Kidney epithelial cell (primary cell): ENCODE measurements around the gene NRG2. TPM values are rescaled to one million over a fixed set of nuclear protein-coding genes. Genes with fewer than 3 reads are reported as not detected.

ENCODE experiments used
- DNase-seq: peaks from one replicate; pipeline ENCODE4 v3.0.0-alpha.2; 2010; ENCODE audit warnings: low read depth
- H3K27me3 ChIP-seq: 2 replicates; pipeline ENCODE4 v1.6.0; 2011; ENCODE audit warnings: low read length; ENCODE audit not compliant: control insufficient read depth, insufficient read depth
- H3K36me3 ChIP-seq: 2 replicates; pipeline ENCODE4 v1.5.1; 2011; ENCODE audit warnings: low read length; ENCODE audit not compliant: control insufficient read depth, insufficient read depth
- H3K4me3 ChIP-seq: 2 replicates; pipeline ENCODE4 v1.5.1; 2011; ENCODE audit warnings: low read depth, mild to moderate bottlenecking, control low read depth, low read length
- CTCF ChIP-seq: IDR thresholded peaks from 2 replicates; pipeline ENCODE4 v1.5.1; 2011; ENCODE audit warnings: mild to moderate bottlenecking, moderate library complexity, low read length, control low read depth, inconsistent platforms; ENCODE audit not compliant: insufficient read depth, poor library complexity, severe bottlenecking
- total RNA-seq: library from RNA; depleted of rRNA; stranded (reverse); fragments of >200 nt; gene quantifications from 2 replicates; pipeline ENCODE4 v1.2.3, GENCODE V29; 2015

The NRG2 gene
- total RNA-seq, 1 donor from 2014 or later: not detected

- no peaks in the 10 kb centered on the region for H3K36me3 ChIP-seq
- peaks cover 8% of the 10 kb centered on the region for H3K27me3 ChIP-seq
- TF ChIP-seq CTCF: no peak
- H3K4me3 ChIP-seq: no peak overlapping the region
- no peak for DNase-seq
Measured at GRCh38 chr5:139966856-139967255, 76.2 kb downstream of the NRG2 start.

DNA sequence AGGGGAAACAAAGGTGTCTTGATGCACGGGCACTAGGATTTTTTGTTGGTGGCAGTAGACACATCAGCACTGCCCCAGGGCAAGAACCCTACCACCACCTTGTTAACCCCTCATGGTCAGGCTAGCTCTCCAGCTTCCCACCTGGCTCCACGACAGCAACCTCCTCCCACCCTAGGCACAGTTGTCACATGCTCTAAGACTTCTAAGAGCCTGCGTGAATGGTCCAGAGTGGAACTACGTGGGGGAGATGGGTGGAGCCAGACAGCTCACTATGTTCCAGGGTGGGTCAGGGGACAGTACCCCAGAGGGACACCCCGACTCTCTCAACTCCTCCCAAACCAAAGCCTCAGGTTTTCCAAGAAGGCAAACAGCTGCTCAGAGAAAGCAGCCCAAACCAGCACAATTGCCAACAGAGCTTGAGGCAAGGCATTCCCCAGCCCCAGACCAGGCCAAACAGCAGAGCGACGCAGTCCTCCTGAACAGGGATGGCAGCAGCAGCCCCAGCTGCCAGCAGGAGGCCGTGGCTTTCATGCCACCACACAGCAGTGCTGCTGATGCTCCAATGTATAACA is 78.0 kb downstream of the NRG2 start:
- no peak for TF ChIP-seq CTCF
- Histone ChIP-seq H3K27me3 (peaks cover 8% of the 10 kb centered on the region), H3K36me3 (no peaks in the 10 kb centered on the region), H3K4me3 (no peak overlapping the region)
- no peak for DNase-seq

DNA sequence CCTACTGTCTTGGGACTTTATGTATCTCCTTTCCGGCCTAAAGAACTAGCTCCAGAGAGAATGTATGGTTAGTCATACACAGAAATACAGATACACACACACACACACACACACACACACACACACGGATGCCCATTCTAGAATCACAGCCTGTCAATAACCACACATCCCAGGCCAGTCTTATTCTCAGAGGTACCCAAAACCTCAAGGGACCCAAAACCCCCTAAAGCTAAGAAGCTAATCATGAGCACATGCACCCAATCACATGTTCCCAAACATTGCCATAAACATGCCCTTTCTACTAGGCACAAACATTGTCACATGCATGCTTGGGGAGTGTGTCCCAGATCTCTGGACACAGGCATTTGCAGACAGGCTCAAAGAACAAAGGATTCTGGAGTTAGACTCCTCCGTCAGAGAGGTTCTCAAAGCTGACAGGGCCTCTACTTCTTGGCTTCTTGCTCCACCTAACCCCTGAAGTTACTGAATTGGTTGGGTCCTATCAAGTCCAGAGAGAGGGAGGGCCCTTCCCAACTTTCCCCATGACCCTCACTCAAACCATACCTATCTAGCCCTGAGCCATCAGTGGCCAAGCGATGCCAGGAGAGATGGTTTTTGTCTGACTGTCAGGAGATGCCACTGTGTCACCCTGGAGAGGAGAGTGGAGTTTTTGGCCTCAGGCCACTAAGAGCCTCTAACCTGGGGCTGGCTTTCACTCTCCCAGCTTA is 78.7 kb downstream of the NRG2 start:
- H3K27me3 ChIP-seq: peaks cover 8% of the 10 kb centered on the region
- no peaks in the 10 kb centered on the region for H3K36me3 ChIP-seq
- DNase-seq: no peak
- TF ChIP-seq CTCF: no peak
- no peak overlapping the region for H3K4me3 ChIP-seq

GRCh38 chr5:139962445-139962844 is 80.7 kb downstream of the NRG2 start:
- peaks cover 8% of the 10 kb centered on the region for H3K27me3 ChIP-seq
- TF ChIP-seq CTCF: no peak
- DNase-seq: no peak
- H3K4me3 ChIP-seq: no peak overlapping the region
- H3K36me3 ChIP-seq: no peaks in the 10 kb centered on the region

DNA sequence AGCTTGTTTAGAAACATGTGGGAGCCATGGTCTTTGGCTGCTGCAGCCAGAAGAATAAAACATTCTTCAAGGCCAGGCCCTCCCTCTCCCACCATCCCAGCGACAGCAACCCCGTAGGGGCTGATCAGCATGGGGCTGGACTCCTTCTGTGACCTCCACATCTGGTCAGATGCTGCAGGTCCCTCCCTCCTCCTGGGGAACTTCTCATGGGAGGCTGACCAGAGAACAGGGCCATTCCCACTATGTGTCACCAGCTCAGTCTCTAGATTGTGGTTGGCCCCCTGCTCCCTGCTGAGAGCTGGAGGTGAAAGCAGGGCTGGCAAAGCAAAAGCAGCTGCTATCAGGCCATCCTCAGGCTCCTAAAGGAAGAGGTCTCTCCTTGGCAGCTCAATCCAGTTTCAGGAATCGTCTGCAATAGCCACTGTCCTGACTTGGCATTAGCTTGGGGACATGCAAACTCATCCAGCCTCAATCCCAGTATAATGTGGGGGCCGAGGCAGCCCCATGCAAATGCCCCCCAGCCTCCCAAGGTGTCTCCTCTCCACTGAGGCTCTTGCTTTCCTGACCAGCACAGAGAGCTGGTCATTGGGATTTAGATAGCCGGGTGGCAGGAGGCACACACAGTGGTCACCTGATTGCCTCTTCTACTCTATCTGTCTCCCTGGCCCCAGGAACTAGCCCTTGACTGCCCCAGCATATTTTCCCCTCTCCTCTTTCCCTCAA is 81.5 kb downstream of the NRG2 start:
- Histone ChIP-seq H3K27me3 (peaks cover 8% of the 10 kb centered on the region), H3K4me3 (no peak overlapping the region), H3K36me3 (no peaks in the 10 kb centered on the region)
- TF ChIP-seq CTCF: no peak
- no peak for DNase-seq
